GM19043 (cell line): ENCODE data around the gene BRSK2.
"Not testable (repeated sequence)": the region's sequence is repeated elsewhere in the genome, so short reads cannot be mapped to it uniquely, and the experiment has no call there.

Source experiments
- ATAC-seq: cut with Tn5 transposase; IDR thresholded peaks from one replicate; pipeline ENCODE4 v1.9.1; 2021; ENCODE audit warnings: low read depth; ENCODE audit not compliant: unreplicated experiment

Gene BRSK2

DNA sequence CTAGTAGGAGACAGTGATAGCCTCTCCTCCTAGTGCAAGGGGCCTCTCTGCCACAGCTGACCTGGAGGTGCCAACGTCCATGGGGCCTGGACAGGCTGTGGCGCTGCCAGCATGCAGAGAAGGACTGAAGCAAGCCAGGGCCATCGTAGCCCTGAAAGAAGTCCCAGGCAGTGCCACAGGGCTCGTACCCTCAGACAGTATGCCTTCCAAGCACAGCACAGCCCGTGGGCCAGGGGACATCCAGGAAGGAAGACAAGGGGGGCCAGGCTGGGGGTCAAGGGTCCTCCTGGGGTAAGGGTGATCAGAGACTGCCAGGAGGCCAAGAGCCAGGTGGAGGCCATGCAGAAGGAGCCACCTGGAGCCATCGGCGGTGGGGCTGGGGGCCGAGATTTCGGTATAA lies 117.2 kb downstream of the BRSK2 start:
- no peak for ATAC-seq

DNA sequence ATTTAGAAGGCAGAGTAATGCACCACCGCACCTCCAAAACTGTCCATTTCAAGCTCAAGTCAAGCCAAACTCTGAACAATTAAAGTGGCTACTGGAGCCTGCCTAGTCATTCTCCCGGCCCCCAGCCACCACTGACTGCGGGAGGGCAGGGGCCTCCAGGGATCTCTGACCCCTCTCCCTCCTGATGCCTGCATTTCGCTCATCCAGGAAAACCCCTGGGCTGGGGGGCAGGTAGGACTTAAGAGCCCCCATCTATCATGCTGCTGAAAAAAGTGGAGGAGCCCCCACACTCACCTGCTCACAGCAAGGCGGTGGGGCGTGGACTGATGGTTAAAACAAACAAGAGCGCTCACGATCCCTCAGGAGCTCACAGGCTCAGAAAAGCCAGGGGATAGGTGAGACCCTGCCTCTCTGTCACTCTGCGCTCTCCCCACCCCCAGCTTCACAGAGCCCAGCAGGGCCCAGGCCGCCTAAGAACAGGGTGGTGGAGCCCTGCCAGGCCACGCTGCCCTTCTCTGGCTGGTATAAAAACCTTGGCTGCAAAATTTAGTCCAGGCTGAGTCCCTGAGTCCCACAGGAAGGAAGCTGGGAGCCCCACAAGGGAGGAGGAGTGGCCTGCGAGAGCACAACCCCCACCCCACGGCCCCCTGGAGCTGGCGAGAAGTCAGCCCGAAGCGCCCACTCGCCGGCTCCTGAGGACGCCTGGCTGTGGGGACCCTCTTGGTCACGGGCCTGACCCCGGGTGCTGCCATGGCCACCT lies 117.8 kb downstream of the BRSK2 start:
- no peak for ATAC-seq

DNA sequence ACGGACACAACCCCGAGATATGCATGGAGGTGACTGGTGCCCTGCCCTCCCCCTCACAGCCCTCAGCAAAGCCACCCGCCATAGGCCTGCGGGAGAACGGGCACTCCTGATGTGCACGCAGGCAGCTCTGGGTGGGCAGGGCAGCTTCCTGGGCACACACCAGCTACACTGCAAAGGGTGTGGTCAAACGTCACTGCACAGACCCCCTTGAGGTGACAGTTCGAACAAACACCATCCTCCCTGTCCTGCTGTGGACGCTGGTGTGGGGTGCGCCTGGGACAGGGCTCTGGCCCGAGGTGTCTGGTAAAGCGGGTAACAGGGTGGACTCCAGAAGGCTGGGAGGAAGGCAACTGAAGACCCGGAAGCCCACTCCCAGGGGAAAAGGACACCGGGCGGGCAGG lies 118.8 kb downstream of the BRSK2 start:
- no peak for ATAC-seq

- ATAC-seq = no peak
Measured at GRCh38 chr11:1508986-1509385, 119.3 kb downstream of the BRSK2 start.

DNA sequence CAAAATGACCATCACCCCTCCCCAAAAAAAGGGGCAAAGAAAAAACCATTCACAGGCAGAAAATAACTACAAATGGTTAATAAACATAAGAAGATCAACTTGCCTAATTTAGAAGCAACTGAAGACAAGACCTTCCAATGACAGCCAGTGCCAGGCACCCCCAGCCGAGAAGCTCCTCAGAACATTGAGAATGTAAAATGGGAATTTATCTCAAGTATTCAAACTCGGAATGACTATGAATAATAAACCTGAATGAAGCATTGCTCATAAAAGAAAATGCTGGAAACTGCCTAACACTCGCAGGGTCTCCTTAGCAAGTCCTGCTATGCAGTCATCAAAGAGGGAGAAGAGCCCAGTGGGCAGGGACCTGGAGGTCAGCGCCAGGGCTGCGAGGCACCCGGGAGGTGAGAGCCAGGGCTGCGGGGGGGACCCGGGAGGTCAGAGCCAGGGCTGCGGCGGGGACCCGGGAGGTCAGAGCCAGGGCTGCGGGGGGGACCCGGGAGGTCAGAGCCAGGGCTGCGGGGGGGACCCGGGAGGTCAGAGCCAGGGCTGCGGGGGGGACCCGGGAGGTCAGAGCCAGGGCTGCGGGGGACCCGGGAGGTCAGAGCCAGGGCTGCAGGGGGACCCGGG lies 120.0 kb downstream of the BRSK2 start:
- ATAC-seq = no peak

GRCh38 chr11:1510351-1510750 lies 120.6 kb downstream of the BRSK2 start:
- ATAC-seq = not testable (repeated sequence)

DNA sequence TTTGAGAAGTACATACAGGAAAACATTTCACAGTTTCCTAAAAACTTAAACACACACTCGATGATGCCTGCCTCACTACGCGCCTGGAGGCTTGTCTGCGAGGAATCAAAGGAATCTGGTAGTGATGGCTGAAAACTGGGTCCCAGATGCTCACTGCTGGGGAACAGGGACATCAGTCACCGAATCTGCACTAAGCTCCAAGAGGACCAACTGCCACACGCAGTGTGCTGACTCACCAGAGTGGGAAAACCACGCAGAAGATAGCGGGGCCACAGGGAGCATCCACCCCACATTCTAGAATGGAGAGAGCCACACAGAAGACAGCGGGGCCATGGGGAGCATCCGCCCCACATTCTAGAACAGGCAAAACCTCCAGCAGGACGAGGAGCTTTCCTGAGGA lies 121.2 kb downstream of the BRSK2 start:
- ATAC-seq = no peak

GRCh38 chr11:1511937-1512496 lies 122.3 kb downstream of the BRSK2 start:
- no peak for ATAC-seq
